ENCODE data around the gene LSM12. TPM values are rescaled to one million over a fixed set of nuclear protein-coding genes. Genes with fewer than 3 reads are reported as not detected.

Gene LSM12
- total and polyA plus RNA-seq, 12 donors, result 25.2 to 60.7 (median 42.3) TPM

DNA sequence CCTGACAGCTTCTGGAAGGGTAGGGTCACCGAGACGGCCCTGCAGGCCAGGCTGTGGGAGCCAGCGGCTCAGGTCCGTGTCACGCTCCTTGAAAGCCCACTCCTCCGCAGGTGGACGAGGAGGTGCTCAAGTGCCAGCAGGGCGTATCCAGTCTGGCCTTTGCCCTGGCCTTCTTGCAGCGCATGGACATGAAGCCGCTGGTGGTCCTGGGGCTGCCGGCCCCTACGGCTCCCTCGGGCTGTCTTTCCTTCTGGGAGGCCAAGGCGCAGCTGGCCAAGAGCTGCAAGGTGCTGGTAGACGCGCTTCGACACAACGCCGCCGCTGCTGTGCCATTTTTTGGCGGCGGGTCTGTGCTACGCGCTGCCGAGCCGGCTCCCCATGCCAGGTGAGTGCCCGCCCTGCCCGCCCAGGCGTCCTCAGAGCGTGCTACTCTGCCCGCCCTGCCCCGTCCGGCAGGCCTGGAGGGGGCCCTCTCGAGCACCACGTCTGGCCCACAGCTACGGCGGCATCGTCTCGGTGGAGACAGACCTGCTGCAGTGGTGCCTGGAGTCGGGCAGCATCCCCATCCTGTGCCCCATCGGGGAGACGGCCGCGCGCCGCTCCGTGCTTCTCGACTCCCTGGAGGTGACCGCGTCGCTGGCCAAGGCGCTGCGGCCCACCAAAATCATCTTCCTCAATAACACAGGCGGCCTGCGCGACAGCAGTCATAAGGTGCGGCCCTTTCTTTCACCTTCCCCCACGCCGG lies 60.8 kb downstream of the LSM12 start:
- H3K9me3 ChIP-seq, result no peaks in the 10 kb centered on the region
- ATAC-seq (peak in 7 of 8 donors; percentile 3 to 35 (median 22)), DNase-seq (no peak)
- 5% methylated on average over 58 to 59 of the region's 59 CpGs for WGBS, 2 donors
- peak overlapping the region in 2 of 10 donors; percentile 19 to 75 for H3K27ac ChIP-seq
- peaks cover 0 to 18% (median 0%) of the 10 kb centered on the region in 9 donors for H3K36me3 ChIP-seq
- intact Hi-C loops (cut with DNase I), result loop anchor here in 5 of 10 donors (5.0 kb wide), 2 partner anchors 37 to 112 kb away; no protein-coding TSS in a partner anchor
- H3K27me3 ChIP-seq, result peaks cover 14 to 44% (median 25%) of the 10 kb centered on the region in 7 donors
- H3K4me1 ChIP-seq, result peaks cover 18 to 46% (median 35%) of the 10 kb centered on the region in 9 donors
- peak overlapping the region in 9 of 10 donors; percentile 38 to 77 (median 66) for H3K4me3 ChIP-seq
- TF ChIP-seq, protein P1, sequence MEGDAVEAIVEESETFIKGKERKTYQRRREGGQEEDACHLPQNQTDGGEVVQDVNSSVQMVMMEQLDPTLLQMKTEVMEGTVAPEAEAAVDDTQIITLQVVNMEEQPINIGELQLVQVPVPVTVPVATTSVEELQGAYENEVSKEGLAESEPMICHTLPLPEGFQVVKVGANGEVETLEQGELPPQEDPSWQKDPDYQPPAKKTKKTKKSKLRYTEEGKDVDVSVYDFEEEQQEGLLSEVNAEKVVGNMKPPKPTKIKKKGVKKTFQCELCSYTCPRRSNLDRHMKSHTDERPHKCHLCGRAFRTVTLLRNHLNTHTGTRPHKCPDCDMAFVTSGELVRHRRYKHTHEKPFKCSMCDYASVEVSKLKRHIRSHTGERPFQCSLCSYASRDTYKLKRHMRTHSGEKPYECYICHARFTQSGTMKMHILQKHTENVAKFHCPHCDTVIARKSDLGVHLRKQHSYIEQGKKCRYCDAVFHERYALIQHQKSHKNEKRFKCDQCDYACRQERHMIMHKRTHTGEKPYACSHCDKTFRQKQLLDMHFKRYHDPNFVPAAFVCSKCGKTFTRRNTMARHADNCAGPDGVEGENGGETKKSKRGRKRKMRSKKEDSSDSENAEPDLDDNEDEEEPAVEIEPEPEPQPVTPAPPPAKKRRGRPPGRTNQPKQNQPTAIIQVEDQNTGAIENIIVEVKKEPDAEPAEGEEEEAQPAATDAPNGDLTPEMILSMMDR (IDR thresholded peaks at IDR 0.05), result peak in 6 of 9 donors; percentile 10 to 38 (median 27)

DNA sequence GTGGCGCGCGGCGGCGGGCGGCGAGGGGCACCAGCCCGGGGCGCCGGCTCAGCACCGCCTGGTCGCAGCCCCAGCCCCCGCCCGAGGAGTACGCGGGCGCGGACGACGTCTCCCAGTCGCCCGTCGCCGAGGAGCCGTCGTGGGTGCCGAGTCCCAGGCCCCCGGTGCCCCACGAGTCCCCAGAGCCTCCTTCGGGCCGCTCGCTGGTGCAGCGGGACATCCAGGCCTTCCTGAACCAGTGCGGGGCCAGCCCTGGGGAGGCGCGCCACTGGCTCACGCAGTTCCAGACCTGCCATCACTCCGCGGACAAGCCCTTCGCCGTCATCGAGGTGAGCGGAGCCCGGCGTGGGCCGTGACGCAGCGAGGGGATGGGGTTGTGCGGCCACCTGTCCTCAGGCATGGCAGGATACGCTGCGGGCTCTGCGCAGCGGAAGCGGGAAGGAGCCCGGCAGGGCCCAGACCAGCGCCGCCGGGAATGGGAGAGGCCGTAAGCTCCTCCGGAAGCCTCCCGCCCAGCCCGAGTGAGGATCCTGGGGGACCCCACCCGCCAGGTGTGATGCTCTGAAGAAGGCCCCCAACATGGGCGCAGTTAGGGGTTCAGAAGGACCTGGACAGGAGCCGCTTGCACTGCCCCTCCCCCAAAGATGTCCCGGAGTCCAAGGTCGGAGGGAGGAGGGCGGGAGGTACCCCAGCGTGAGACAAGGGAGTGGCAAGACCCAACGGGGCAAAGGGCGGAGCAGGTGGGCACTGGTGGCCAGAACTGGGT lies 61.5 kb downstream of the LSM12 start:
- Histone ChIP-seq H3K4me1 (peaks cover 18 to 45% (median 35%) of the 10 kb centered on the region in 9 donors), H3K4me3 (peak overlapping the region in 9 of 10 donors; percentile 38 to 77 (median 66)), H3K27ac (no peak overlapping the region), H3K36me3 (peaks cover 0 to 12% (median 0%) of the 10 kb centered on the region in 9 donors), H3K27me3 (peaks cover 14 to 44% (median 25%) of the 10 kb centered on the region in 7 donors), H3K9me3 (no peaks in the 10 kb centered on the region)
- ATAC-seq, result no peak
- 2 to 4% methylated on average over 51 to 71 of the region's 71 CpGs for WGBS, 2 donors
- TF ChIP-seq, protein P1 (IDR thresholded peaks at IDR 0.05), result no peak
- intact Hi-C loops (cut with DNase I), result loop anchor here in 5 of 10 donors (5.0 kb wide), 2 partner anchors 37 to 112 kb away; no protein-coding TSS in a partner anchor
- no peak for DNase-seq

DNA sequence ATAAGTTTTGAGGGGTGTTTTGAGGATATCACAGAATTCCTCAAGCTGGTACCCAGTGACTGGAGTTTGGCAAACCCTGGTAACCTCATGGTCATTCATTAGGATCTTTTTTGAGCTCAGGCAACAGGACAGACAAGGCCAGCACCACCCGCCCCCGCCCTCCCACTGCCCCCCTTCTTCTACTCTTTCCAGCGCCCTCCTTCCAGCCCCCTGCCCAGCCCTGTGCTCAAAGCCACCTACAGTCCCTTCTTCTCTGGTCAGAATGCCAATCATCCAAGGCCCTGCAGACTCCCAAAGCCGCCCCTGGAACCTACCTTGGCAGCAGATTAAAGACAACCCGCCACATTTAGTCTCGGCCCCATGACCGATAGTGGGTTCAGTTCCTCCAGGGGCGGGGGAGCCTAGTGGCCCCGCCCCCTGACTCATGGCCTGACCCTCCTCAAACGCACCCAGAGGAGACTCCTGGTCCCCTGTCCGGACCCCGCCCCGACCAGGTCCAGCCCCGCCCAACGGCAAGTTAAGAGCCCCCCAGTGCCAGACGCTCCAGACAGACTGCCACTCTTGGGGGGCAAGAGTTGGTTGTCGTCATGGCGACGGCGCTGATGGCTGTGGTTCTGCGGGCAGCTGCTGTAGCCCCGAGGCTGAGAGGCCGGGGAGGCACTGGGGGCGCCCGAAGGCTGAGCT lies 62.3 kb downstream of the LSM12 start, which contains the start of gene NAGS:
TSS of gene NAGS (plus strand) at position 546 of the 684 bp plus-strand sequence. CDS start at position 588, 42 bp downstream.
- peak within 1 kb of the TSS in 9 of 10 donors; percentile 38 to 77 (median 66) for H3K4me3 ChIP-seq
- H3K4me1 ChIP-seq, result peaks cover 18 to 45% (median 35%) of the 10 kb centered on the region in 9 donors
- TF ChIP-seq, protein P1 (IDR thresholded peaks at IDR 0.05), result no peak
- H3K27ac ChIP-seq, result no peak within 1 kb of the TSS
- no peak for ATAC-seq
- no peak for DNase-seq
- peaks cover 14 to 44% (median 25%) of the 10 kb centered on the region in 7 donors for H3K27me3 ChIP-seq
- 8 to 13% methylated on average over 25 of the region's 25 CpGs for WGBS, 2 donors
- intact Hi-C loops (cut with DNase I), result no loop called here
- H3K9me3 ChIP-seq, result no peaks in the 10 kb centered on the region
- H3K36me3 ChIP-seq, result peaks cover 0 to 7% (median 0%) of the 10 kb centered on the region in 9 donors
